Ascending aorta (tissue), 2 donors: ENCODE results near the gene KCNQ5. TPM values are rescaled to one million over a fixed set of nuclear protein-coding genes. Genes with fewer than 3 reads are reported as not detected.

Experiments
- DNase-seq, 2 donors: peaks; one replicate each; pipeline ENCODE4 v3.0.0-alpha.2; 2019; ENCODE audit warnings: low spot score in 2 of 2
- H3K27ac ChIP-seq, 2 donors: fragments of 200-600 bp; sonication (generic); one replicate each; pipeline ENCODE4 v1.5.1; 2016 to 2017; ENCODE audit warnings: mild to moderate bottlenecking in 1 of 2
- H3K27me3 ChIP-seq: fragments of 200-600 bp; sonication (generic); one replicate; pipeline ENCODE4 v1.5.1; 2017
- H3K36me3 ChIP-seq, 2 donors: fragments of 200-600 bp; sonication (generic); one replicate each; pipeline ENCODE4 v1.5.1; 2016
- H3K4me1 ChIP-seq, 2 donors: fragments of 200-600 bp; sonication (generic); one replicate each; pipeline ENCODE4 v1.5.1; 2016 to 2017; ENCODE audit warnings: mild to moderate bottlenecking in 1 of 2
- H3K4me3 ChIP-seq, 2 donors: fragments of 200-600 bp; sonication (generic); one replicate each; pipeline ENCODE4 v1.5.1; 2016 to 2017; ENCODE audit warnings: mild to moderate bottlenecking in 1 of 2
- H3K9me3 ChIP-seq, 2 donors: fragments of 200-600 bp; sonication (generic); one replicate each; pipeline ENCODE4 v1.5.1; 2016
- CTCF ChIP-seq, 3 experiments: fragments of 200-600 bp in 2 of 3; fragments of 450-650 bp in 1 of 3; sonication (generic) in 2 of 3; IDR thresholded peaks; one replicate each; pipeline ENCODE4 v1.5.1; 2016 to 2019; ENCODE audit warnings: antibody characterized with exemption in 3 of 3, mild to moderate bottlenecking in 1 of 3, moderate library complexity in 1 of 3
- intact Hi-C: fragments of 100-400 bp; cut with DNase I; formaldehyde crosslinking; loops from one replicate; pipeline ENCODE4 v1.15.1; 2023
- total RNA-seq: library from RNA; depleted of rRNA; stranded (reverse); fragments of >200 nt; gene quantifications from one replicate; pipeline ENCODE4 v1.1.0, GENCODE V29; 2016

The KCNQ5 gene
- total RNA-seq, 1 donor from 2014 or later, result 4.5 TPM

DNA sequence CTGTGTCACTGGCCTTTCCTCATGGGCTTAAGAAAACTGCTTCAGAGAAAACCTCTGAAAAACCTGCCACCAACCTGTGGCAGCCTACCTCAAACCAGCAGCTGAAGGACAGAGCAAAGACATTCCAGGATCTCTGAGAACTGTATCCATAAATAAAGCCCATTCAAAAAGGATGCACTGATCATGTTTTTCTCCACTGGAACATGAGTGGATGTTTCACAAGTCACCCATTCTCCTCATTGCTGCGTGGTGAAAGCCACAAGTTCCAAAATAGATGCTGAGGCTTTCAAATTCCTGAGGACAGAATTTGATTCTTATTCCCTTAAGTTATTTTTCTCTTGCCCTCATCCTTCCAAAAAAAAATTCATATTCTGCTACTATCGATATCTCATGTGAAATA is 322.8 kb downstream of the KCNQ5 start:
- Histone ChIP-seq H3K27me3 (no peaks in the 10 kb centered on the region), H3K4me3 (no peak overlapping the region), H3K27ac (no peak overlapping the region), H3K4me1 (peaks cover 0 to 11% of the 10 kb centered on the region in 2 donors), H3K9me3 (no peaks in the 10 kb centered on the region), H3K36me3 (no peaks in the 10 kb centered on the region)
- no peak for DNase-seq
- intact Hi-C loops, result loop anchor here (5.0 kb wide), 1 partner anchor 197 kb away; no protein-coding TSS in a partner anchor
- no peak for TF ChIP-seq CTCF (IDR thresholded peaks at IDR 0.05)

- Histone ChIP-seq H3K4me1 (peaks cover 0 to 16% of the 10 kb centered on the region in 2 donors), H3K36me3 (no peaks in the 10 kb centered on the region), H3K9me3 (no peaks in the 10 kb centered on the region), H3K27me3 (no peaks in the 10 kb centered on the region), H3K27ac (no peak overlapping the region), H3K4me3 (no peak overlapping the region)
- intact Hi-C loops, result loop anchor here (2.0 to 5.0 kb wide), 2 partner anchors 82 to 199 kb away; no protein-coding TSS in a partner anchor
- DNase-seq, result no peak
- TF ChIP-seq CTCF (IDR thresholded peaks at IDR 0.05), result no peak
Measured at GRCh38 chr6:72946774-72947173, 324.9 kb downstream of the KCNQ5 start.

GRCh38 chr6:72947534-72947933 is 325.7 kb downstream of the KCNQ5 start:
- H3K27ac ChIP-seq, result peak overlapping the region in 1 of 2 donors; percentile 50
- intact Hi-C loops, result loop anchor here (2.0 to 5.0 kb wide), 2 partner anchors 83 to 200 kb away; no protein-coding TSS in a partner anchor
- no peak for DNase-seq

DNA sequence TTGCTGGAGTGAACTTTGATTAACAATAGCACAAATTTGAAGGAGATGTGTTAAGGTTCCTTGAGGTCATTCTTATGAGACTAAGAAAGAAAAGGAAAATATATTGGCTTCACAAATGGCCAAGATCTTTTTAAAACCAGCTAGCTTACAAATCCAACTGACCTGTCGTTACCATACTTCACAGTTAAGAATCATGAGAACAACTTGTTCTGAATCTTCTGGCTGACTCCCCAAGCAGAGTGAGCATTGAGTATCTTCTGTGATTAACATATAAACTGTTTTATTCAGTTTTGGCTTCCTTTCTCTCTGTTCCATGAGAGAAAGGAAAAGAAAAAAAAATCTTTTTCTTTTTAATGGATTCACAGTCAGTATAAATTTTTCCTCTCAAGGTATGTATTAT is 326.3 kb downstream of the KCNQ5 start:
- no peaks in the 10 kb centered on the region for H3K36me3 ChIP-seq
- intact Hi-C loops, result loop anchor here (5.0 kb wide), 1 partner anchor 201 kb away; no protein-coding TSS in a partner anchor
- H3K4me3 ChIP-seq, result no peak overlapping the region
- DNase-seq, result no peak
- peaks cover 0 to 19% of the 10 kb centered on the region in 2 donors for H3K4me1 ChIP-seq
- no peaks in the 10 kb centered on the region for H3K27me3 ChIP-seq
- TF ChIP-seq CTCF (IDR thresholded peaks at IDR 0.05), result no peak
- H3K9me3 ChIP-seq, result no peaks in the 10 kb centered on the region
- peak overlapping the region; percentile 50 for H3K27ac ChIP-seq

More at GRCh38 chr6:72947534-72947933, 325.7 kb downstream of the KCNQ5 start:
- Histone ChIP-seq H3K27me3 (no peaks in the 10 kb centered on the region), H3K9me3 (no peaks in the 10 kb centered on the region), H3K4me3 (no peak overlapping the region), H3K36me3 (no peaks in the 10 kb centered on the region), H3K4me1 (peaks cover 0 to 16% of the 10 kb centered on the region in 2 donors)
- no peak for TF ChIP-seq CTCF (IDR thresholded peaks at IDR 0.05)

DNA sequence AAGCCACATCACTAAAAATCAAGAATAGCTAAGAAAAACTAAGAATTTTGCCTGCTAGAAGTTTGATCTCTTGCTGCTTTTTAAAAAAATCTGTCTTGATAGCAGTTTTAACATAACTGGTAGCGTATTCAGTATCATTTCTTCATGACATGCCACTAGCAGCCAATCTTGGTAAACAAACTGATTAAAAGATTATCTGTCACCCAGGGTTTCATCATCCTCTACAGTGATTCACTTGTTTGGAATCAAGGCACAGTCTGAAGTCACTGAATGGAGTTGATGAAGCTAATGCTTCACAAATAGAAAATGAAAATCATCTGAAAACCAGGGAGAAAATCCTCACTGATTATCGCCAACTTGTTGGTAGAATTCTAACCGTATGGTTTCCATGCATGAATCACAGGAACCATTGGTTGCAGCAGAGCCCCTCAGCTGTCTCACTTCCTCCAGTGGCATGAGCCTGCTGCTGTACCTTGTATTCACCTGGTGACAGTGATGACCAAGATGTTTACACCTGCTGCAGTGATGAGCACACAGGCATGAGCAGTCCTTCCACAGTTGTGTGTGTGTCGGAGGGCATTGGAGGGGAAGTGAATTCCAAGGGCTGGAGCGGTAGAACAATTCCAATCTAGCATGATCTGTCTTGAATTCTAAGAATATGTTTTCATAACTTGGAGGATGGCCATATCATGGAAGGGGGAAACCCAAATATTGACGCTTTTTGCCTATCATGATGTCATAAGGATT is 328.4 kb downstream of the KCNQ5 start:
- TF ChIP-seq CTCF (IDR thresholded peaks at IDR 0.05), result no peak
- intact Hi-C loops, result loop anchor here (5.0 kb wide), 1 partner anchor 328 kb away; the partner anchor contains the start of gene KCNQ5

More for the DNA sequence above, 328.4 kb downstream of the KCNQ5 start:
- H3K4me3 ChIP-seq, result no peak overlapping the region
- H3K27ac ChIP-seq, result peak overlapping the region; percentile 52 to 62
- H3K36me3 ChIP-seq, result no peaks in the 10 kb centered on the region
- no peaks in the 10 kb centered on the region for H3K27me3 ChIP-seq
- no peaks in the 10 kb centered on the region for H3K9me3 ChIP-seq
- H3K4me1 ChIP-seq, result peaks cover 0 to 36% of the 10 kb centered on the region in 2 donors
- no peak for DNase-seq
